Glomerular visceral epithelial cell (primary cell): ENCODE data around the gene ANO4.
A peak's percentile ranks its signal among the peaks of the same experiment; 100 is the strongest.

Source experiments
- DNase-seq: peaks from one replicate; pipeline ENCODE4 v3.0.0-alpha.2; 2016; ENCODE audit errors: extremely low spot score

Gene ANO4

GRCh38 chr12:100808777-100809176 lies 14.2 kb downstream of the ANO4 start:
- DNase-seq: no peak

GRCh38 chr12:100820314-100820713 lies 25.7 kb downstream of the ANO4 start:
- no peak for DNase-seq

GRCh38 chr12:100823963-100824362 lies 29.4 kb downstream of the ANO4 start:
- peak; percentile 2 for DNase-seq

- no peak for DNase-seq
These were observed 29.9 kb downstream of the ANO4 start for GRCh38 chr12:100824476-100824875.

- peak; percentile 33 for DNase-seq
These were observed 31.7 kb downstream of the ANO4 start for GRCh38 chr12:100826323-100826722.

- peak; percentile 23 for DNase-seq
These were observed 33.4 kb downstream of the ANO4 start for GRCh38 chr12:100827901-100828520.

- no peak for DNase-seq
These were observed 35.6 kb downstream of the ANO4 start for GRCh38 chr12:100830003-100830795.

GRCh38 chr12:100833282-100833681 lies 38.7 kb downstream of the ANO4 start:
- DNase-seq: no peak

GRCh38 chr12:100840748-100841147 lies 46.2 kb downstream of the ANO4 start:
- DNase-seq: no peak

GRCh38 chr12:100842156-100842555 lies 47.6 kb downstream of the ANO4 start:
- no peak for DNase-seq

- no peak for DNase-seq
These were observed 48.5 kb downstream of the ANO4 start for GRCh38 chr12:100843061-100843460.

GRCh38 chr12:100845095-100845494 lies 50.5 kb downstream of the ANO4 start:
- DNase-seq: peak; percentile 3

GRCh38 chr12:100851637-100852036 lies 57.1 kb downstream of the ANO4 start:
- DNase-seq: no peak

- no peak for DNase-seq
These were observed 62.8 kb downstream of the ANO4 start for GRCh38 chr12:100857418-100857817.

- no peak for DNase-seq
These were observed 63.4 kb downstream of the ANO4 start for GRCh38 chr12:100857971-100858370.

- no peak for DNase-seq
These were observed 64.1 kb downstream of the ANO4 start for GRCh38 chr12:100858656-100859055.

GRCh38 chr12:100859063-100859627 lies 64.6 kb downstream of the ANO4 start:
- no peak for DNase-seq

GRCh38 chr12:100860611-100861010 lies 66.0 kb downstream of the ANO4 start:
- no peak for DNase-seq

GRCh38 chr12:100862676-100863075 lies 68.1 kb downstream of the ANO4 start:
- no peak for DNase-seq

- no peak for DNase-seq
These were observed 69.8 kb downstream of the ANO4 start for GRCh38 chr12:100864366-100864765.

- DNase-seq: no peak
These were observed 73.2 kb downstream of the ANO4 start for GRCh38 chr12:100867639-100868393.

GRCh38 chr12:100868487-100868886 lies 73.9 kb downstream of the ANO4 start:
- DNase-seq: peak; percentile 19
